Breast epithelium (tissue), 3 donors: ENCODE results near the gene NKX2-3.

Experiments
- CTCF ChIP-seq, 3 donors: fragments of 450-650 bp; IDR thresholded peaks; one replicate each; pipeline ENCODE4 v1.5.1; 2016 to 2017; ENCODE audit warnings: antibody characterized with exemption in 3 of 3, mild to moderate bottlenecking in 3 of 3, moderate library complexity in 3 of 3
- POLR2A ChIP-seq: fragments of 450-650 bp; IDR thresholded peaks from one replicate; pipeline ENCODE4 v1.6.1; 2016; ENCODE audit warnings: antibody characterized with exemption, mild to moderate bottlenecking, moderate library complexity
- POLR2AphosphoS5 ChIP-seq, 3 donors: sonication (generic); formaldehyde crosslinking; IDR thresholded peaks; one replicate each; pipeline ENCODE4 v1.6.1; 2017; ENCODE audit warnings: antibody characterized with exemption in 3 of 3

GRCh38 chr10:99539820-99540219 lies 7.1 kb downstream of the NKX2-3 start:
- TF ChIP-seq CTCF (IDR thresholded peaks at IDR 0.05) (no peak), POLR2A (no peak), POLR2AphosphoS5 (IDR thresholded peaks at IDR 0.05) (no peak)
